Coronary artery (tissue), 2 donors: ENCODE data around the gene EFCAB8.
"Not testable (repeated sequence)": the region's sequence is repeated elsewhere in the genome, so short reads cannot be mapped to it uniquely, and the experiment has no call there.

Experiments used
- DNase-seq: peaks from one replicate; pipeline ENCODE4 v3.0.0-alpha.2; 2017; ENCODE audit warnings: low spot score
- H3K27ac ChIP-seq, 2 donors: fragments of 200-600 bp; sonication (generic); one replicate each; pipeline ENCODE4 v1.5.1; 2016 to 2019
- H3K4me3 ChIP-seq: fragments of 200-600 bp; sonication (generic); 2 replicates; pipeline ENCODE4 v1.5.1; 2016; ENCODE audit warnings: mild to moderate bottlenecking, moderate library complexity
- CTCF ChIP-seq: fragments of 200-600 bp; sonication (generic); IDR thresholded peaks from one replicate; pipeline ENCODE4 v1.5.1; 2019; ENCODE audit warnings: antibody characterized with exemption

Gene EFCAB8

GRCh38 chr20:32849577-32849976 lies 9.1 kb upstream of the EFCAB8 start:
- DNase-seq, result no peak
- Histone ChIP-seq H3K27ac (no peak overlapping the region), H3K4me3 (no peak overlapping the region)
- no peak for TF ChIP-seq CTCF

- no peak overlapping the region for H3K27ac ChIP-seq
- TF ChIP-seq CTCF, result no peak
- H3K4me3 ChIP-seq, result no peak overlapping the region
- DNase-seq, result no peak
These were observed 3.3 kb upstream of the EFCAB8 start for GRCh38 chr20:32855387-32855786.

- H3K27ac ChIP-seq, result no peak overlapping the region
- DNase-seq, result no peak
- no peak overlapping the region for H3K4me3 ChIP-seq
- no peak for TF ChIP-seq CTCF
These were observed 534 bp upstream of the EFCAB8 start for GRCh38 chr20:32858189-32858588.

GRCh38 chr20:32861446-32861845 lies 2.7 kb downstream of the EFCAB8 start:
- H3K4me3 ChIP-seq, result no peak overlapping the region
- no peak for DNase-seq
- TF ChIP-seq CTCF, result no peak
- H3K27ac ChIP-seq, result no peak overlapping the region

GRCh38 chr20:32869562-32869961 lies 10.8 kb downstream of the EFCAB8 start:
- Histone ChIP-seq H3K27ac (no peak overlapping the region), H3K4me3 (no peak overlapping the region)
- DNase-seq, result no peak
- no peak for TF ChIP-seq CTCF

GRCh38 chr20:32870526-32870925 lies 11.8 kb downstream of the EFCAB8 start:
- DNase-seq, H3K27ac ChIP-seq, H3K4me3 ChIP-seq: not testable (repeated sequence)

GRCh38 chr20:32870985-32871384 lies 12.3 kb downstream of the EFCAB8 start:
- Histone ChIP-seq H3K27ac (no peak overlapping the region), H3K4me3 (no peak overlapping the region)
- no peak for DNase-seq
- no peak for TF ChIP-seq CTCF

GRCh38 chr20:32871627-32872160 lies 13.0 kb downstream of the EFCAB8 start:
- TF ChIP-seq CTCF, result no peak
- H3K4me3 ChIP-seq, result no peak overlapping the region
- DNase-seq, result no peak
- H3K27ac ChIP-seq, result no peak overlapping the region
